RWPE1 (cell line): Measurements from ENCODE around the gene SCGB1C2.

Experiments used
- CTCF ChIA-PET: fragments of 350-600 bp; sonication (Branson Sonifier 250); formaldehyde crosslinking; extraction: SDS; loops from one replicate; lab custom pipeline; 2021; lab: Yijun Ruan, JAX
- POLR2A ChIA-PET: fragments of 400-600 bp; formaldehyde crosslinking; extraction: SDS; loops from one replicate; lab custom pipeline; 2020; ENCODE audit warnings: antibody characterized with exemption; ENCODE audit not compliant: low non-redundant PET; lab: Yijun Ruan, JAX
- DNase-seq: peaks from one replicate; pipeline ENCODE4 v3.0.0; 2012; ENCODE audit warnings: low spot score
- H3K27ac ChIP-seq: fragments of 450-650 bp; 2 replicates; pipeline ENCODE4 v1.5.1; 2017
- CTCF ChIP-seq: fragments of 450-650 bp; conservative IDR thresholded peaks from 2 replicates; pipeline ENCODE4 v1.5.1; 2017; ENCODE audit warnings: low read depth, mild to moderate bottlenecking

Gene SCGB1C2

GRCh38 chr17:157901-158300 is 20.5 kb downstream of the SCGB1C2 start:
- POLR2A ChIA-PET, result no interaction called here
- H3K27ac ChIP-seq, result no peak overlapping the region
- DNase-seq, result no peak
- TF ChIP-seq CTCF, result no peak
- CTCF ChIA-PET, result interaction anchor here (0.6 kb wide), 1 partner anchor 400 kb away, joined by 4 read pairs; no protein-coding TSS in a partner anchor

GRCh38 chr17:158379-158778 is 21.0 kb downstream of the SCGB1C2 start:
- no peak overlapping the region for H3K27ac ChIP-seq
- ChIA-PET POLR2A (no interaction called here), CTCF (no interaction called here)
- no peak for TF ChIP-seq CTCF
- no peak for DNase-seq

- ChIA-PET CTCF (no interaction called here), POLR2A (no interaction called here)
- H3K27ac ChIP-seq, result no peak overlapping the region
- DNase-seq, result no peak
- TF ChIP-seq CTCF, result no peak
These were observed 22.2 kb downstream of the SCGB1C2 start for GRCh38 chr17:159609-160008.

GRCh38 chr17:160336-160735 is 23.0 kb downstream of the SCGB1C2 start:
- no peak for TF ChIP-seq CTCF
- POLR2A ChIA-PET, result no interaction called here
- no peak for DNase-seq
- H3K27ac ChIP-seq, result no peak overlapping the region
- CTCF ChIA-PET, result no interaction called here

GRCh38 chr17:161481-161880 is 24.1 kb downstream of the SCGB1C2 start:
- no peak overlapping the region for H3K27ac ChIP-seq
- no peak for TF ChIP-seq CTCF
- ChIA-PET POLR2A (no interaction called here), CTCF (interaction anchor here (0.6 kb wide), 1 partner anchor 74 kb away, joined by 10 read pairs; no protein-coding TSS in a partner anchor)
- DNase-seq, result no peak

GRCh38 chr17:162689-163088 is 25.3 kb downstream of the SCGB1C2 start:
- ChIA-PET CTCF (no interaction called here), POLR2A (no interaction called here)
- H3K27ac ChIP-seq, result no peak overlapping the region
- DNase-seq, result no peak
- no peak for TF ChIP-seq CTCF
